Keratinocyte (primary cell): Measurements from ENCODE around the gene ADISSP. TPM values are rescaled to one million over a fixed set of nuclear protein-coding genes. Genes with fewer than 3 reads are reported as not detected.

Source experiments
- DNase-seq: peaks from one replicate; pipeline ENCODE4 v3.0.0-alpha.2; 2011; ENCODE audit warnings: low read depth, missing footprints, low spot score
- FAIRE-seq: peaks from 2 replicates; lab custom pipeline; 2011; peaks lifted over from hg19 to GRCh38; lab: Jason Lieb, UNC
- H2AFZ ChIP-seq: 2 replicates; pipeline ENCODE4 v1.6.0; 2012; ENCODE audit warnings: low read length, control low read depth, inconsistent platforms; ENCODE audit not compliant: control insufficient read depth
- H3K27ac ChIP-seq: 2 replicates; pipeline ENCODE4 v1.5.1; 2011; ENCODE audit warnings: low read length; ENCODE audit not compliant: control insufficient read depth, insufficient read depth
- H3K27me3 ChIP-seq: 3 replicates; pipeline ENCODE4 v1.6.0; 2011; ENCODE audit warnings: low read length; ENCODE audit not compliant: control insufficient read depth, insufficient read depth; ENCODE audit errors: extremely low read depth
- H3K36me3 ChIP-seq, 2 experiments: 2 replicates in 1 of 2; 3 replicates in 1 of 2; pipeline ENCODE4 v1.5.1; 2011; ENCODE audit warnings: low read length in 2 of 2, mild to moderate bottlenecking in 1 of 2; ENCODE audit not compliant: control insufficient read depth in 2 of 2, insufficient read depth in 2 of 2; ENCODE audit errors: extremely low read depth in 1 of 2
- H3K4me1 ChIP-seq: 3 replicates; pipeline ENCODE4 v1.5.1; 2011; ENCODE audit warnings: low read length; ENCODE audit not compliant: control insufficient read depth, insufficient read depth; ENCODE audit errors: extremely low read depth
- H3K4me2 ChIP-seq: 3 replicates; pipeline ENCODE4 v1.6.0; 2011; ENCODE audit warnings: low read depth, low read length; ENCODE audit not compliant: control insufficient read depth, insufficient read depth; ENCODE audit errors: extremely low read depth
- H3K4me3 ChIP-seq, 3 experiments: fragments of 200-600 bp in 1 of 3; sonication (generic) in 1 of 3; 2 replicates in 2 of 3; 3 replicates in 1 of 3; pipeline ENCODE4 v1.5.1; 2011 to 2016; ENCODE audit warnings: low read length in 3 of 3, mild to moderate bottlenecking in 3 of 3, control low read depth in 2 of 3, inconsistent platforms in 1 of 3, low read depth in 1 of 3, mixed read lengths in 1 of 3, mixed run types in 1 of 3, moderate library complexity in 1 of 3; ENCODE audit not compliant: control insufficient read depth in 2 of 3, insufficient read depth in 2 of 3; ENCODE audit errors: extremely low read depth in 1 of 3
- H3K79me2 ChIP-seq: 2 replicates; pipeline ENCODE4 v1.6.0; 2012; ENCODE audit warnings: low read length; ENCODE audit not compliant: control insufficient read depth, insufficient read depth
- H3K9ac ChIP-seq: 3 replicates; pipeline ENCODE4 v1.6.0; 2011; ENCODE audit warnings: low read length; ENCODE audit not compliant: control insufficient read depth, insufficient read depth; ENCODE audit errors: extremely low read depth
- H3K9me1 ChIP-seq: 3 replicates; pipeline ENCODE4 v1.6.0; 2011; ENCODE audit warnings: low read length; ENCODE audit not compliant: control insufficient read depth, insufficient read depth; ENCODE audit errors: extremely low read depth
- H3K9me3 ChIP-seq: 2 replicates; pipeline ENCODE4 v1.5.1; 2012; ENCODE audit warnings: low read depth, low read length; ENCODE audit not compliant: control insufficient read depth
- H4K20me1 ChIP-seq: 3 replicates; pipeline ENCODE4 v1.6.0; 2011; ENCODE audit warnings: low read length; ENCODE audit not compliant: control insufficient read depth, insufficient read depth; ENCODE audit errors: extremely low read depth
- CTCF ChIP-seq, 3 experiments: IDR thresholded peaks in 1 of 3; conservative IDR thresholded peaks in 1 of 3; optimal IDR thresholded peaks in 1 of 3; 2 replicates in 2 of 3; 3 replicates in 1 of 3; pipeline versions ENCODE3 to v1.5.1; 2011; ENCODE audit warnings: low read length in 3 of 3, mild to moderate bottlenecking in 3 of 3, moderate library complexity in 2 of 3, control low read depth in 1 of 3, inconsistent platforms in 1 of 3; ENCODE audit not compliant: insufficient read depth in 2 of 3; ENCODE audit errors: extremely low read depth in 1 of 3
- EZH2 ChIP-seq: IDR thresholded peaks from one replicate; pipeline ENCODE4 v1.6.1; 2012; ENCODE audit warnings: inconsistent platforms, mild to moderate bottlenecking, low read length, moderate library complexity
- dilution Hi-C: fragments of 300-500 bp; cut with MboI; formaldehyde crosslinking; loops from one replicate; pipeline ENCODE4 v1.7.0; 2020; ENCODE audit warnings: low sequenced_read_pairs; ENCODE audit not compliant: extremely low pct_ligation_motif_present
- polyA plus RNA-seq, 5 experiments: library from polyadenylated mRNA; depleted of rRNA in 3 of 5; stranded (reverse) in 3 of 5; stranded (forward) in 1 of 5; unstranded in 1 of 5; fragments of >200 nt; gene quantifications; 1 replicate in 1 of 5; 2 replicates in 3 of 5; 3 replicates in 1 of 5; pipeline versions ENCODE4 v1.2.1 to v1.2.3, GENCODE V29; 2011 to 2012; ENCODE audit warnings: missing spikeins in 2 of 5, low read depth in 1 of 5, low replicate concordance in 1 of 5

Gene ADISSP
- polyA plus RNA-seq, 1 donor (not counting 4 experiments of a cell fraction or from before 2014, with no cell fraction given): 28.2 TPM

- Histone ChIP-seq H2AFZ (no peak overlapping the region), H3K79me2 (peaks cover 20% of the 10 kb centered on the region), H3K36me3 (peaks cover 33 to 75% of the 10 kb centered on the region in 2 experiments), H3K4me3 (no peak overlapping the region), H3K4me2 (no peak overlapping the region), H4K20me1 (no peaks in the 10 kb centered on the region), H3K9me3 (no peaks in the 10 kb centered on the region), H3K4me1 (peaks cover 88% of the 10 kb centered on the region), H3K27me3 (no peaks in the 10 kb centered on the region), H3K9me1 (no peaks in the 10 kb centered on the region), H3K9ac (no peak overlapping the region), H3K27ac (no peak overlapping the region)
- FAIRE-seq (no peak), DNase-seq (no peak)
- TF ChIP-seq CTCF (optimal IDR thresholded peaks at IDR 0.05 in 1 of 3, IDR thresholded peaks at IDR 0.05 in 1 of 3, conservative IDR thresholded peaks at IDR 0.05 in 1 of 3; ENCODE audit: extremely low read depth in 1 of 3, insufficient read depth in 2 of 3, low read length in 3 of 3) (no peak), EZH2 (no peak)
- dilution Hi-C loops: no loop called here
Observed at GRCh38 chr20:3802524-3803239, 35.1 kb upstream of the ADISSP start.

- Histone ChIP-seq H3K9me1 (no peaks in the 10 kb centered on the region), H3K79me2 (peaks cover 27% of the 10 kb centered on the region), H3K4me3 (no peak overlapping the region), H3K4me2 (no peak overlapping the region), H3K36me3 (peaks cover 33 to 75% of the 10 kb centered on the region in 2 experiments), H2AFZ (no peak overlapping the region), H3K9me3 (no peaks in the 10 kb centered on the region), H3K9ac (no peak overlapping the region), H3K4me1 (peaks cover 86% of the 10 kb centered on the region), H3K27me3 (no peaks in the 10 kb centered on the region), H4K20me1 (no peaks in the 10 kb centered on the region), H3K27ac (no peak overlapping the region)
- DNase-seq: no peak
- TF ChIP-seq CTCF (optimal IDR thresholded peaks at IDR 0.05 in 1 of 3, IDR thresholded peaks at IDR 0.05 in 1 of 3, conservative IDR thresholded peaks at IDR 0.05 in 1 of 3; ENCODE audit: extremely low read depth in 1 of 3, insufficient read depth in 2 of 3, low read length in 3 of 3) (no peak), EZH2 (no peak)
- dilution Hi-C loops: no loop called here
- no peak for FAIRE-seq
Observed at GRCh38 chr20:3801846-3802245, 34.3 kb upstream of the ADISSP start.
